WTC11 (cell line): Measurements from ENCODE around the gene TMEM95. TPM values are rescaled to one million over a fixed set of nuclear protein-coding genes. Genes with fewer than 3 reads are reported as not detected.
A peak's percentile ranks its signal among the peaks of the same experiment; 100 is the strongest.

Source experiments
- ESRRA ChIP-seq: sonication (generic); formaldehyde crosslinking; IDR thresholded peaks from 2 replicates; pipeline ENCODE4 v1.8.1; 2022; ENCODE audit warnings: mild to moderate bottlenecking, missing genetic modification reagents, borderline replicate concordance
- FOXP1 ChIP-seq: sonication (generic); formaldehyde crosslinking; IDR thresholded peaks from 2 replicates; pipeline ENCODE4 v1.8.0; 2022; ENCODE audit warnings: missing genetic modification reagents, mild to moderate bottlenecking, moderate library complexity, borderline replicate concordance
- GABPB1 ChIP-seq: sonication (generic); formaldehyde crosslinking; IDR thresholded peaks from 2 replicates; pipeline ENCODE4 v1.8.1; 2023; ENCODE audit warnings: mild to moderate bottlenecking, missing genetic modification reagents
- KAT7 ChIP-seq: sonication (generic); formaldehyde crosslinking; IDR thresholded peaks from 2 replicates; pipeline ENCODE4 v1.8.1; 2023; ENCODE audit warnings: missing genetic modification reagents, mild to moderate bottlenecking, borderline replicate concordance
- MXD4 ChIP-seq: fragments of 250-450 bp; sonication (Bioruptor Pico); IDR thresholded peaks from 2 replicates; pipeline ENCODE4 v1.8.0; 2021; ENCODE audit warnings: mild to moderate bottlenecking, moderate library complexity, borderline replicate concordance
- NFATC4 ChIP-seq: fragments of 250-450 bp; sonication (Bioruptor Pico); IDR thresholded peaks from 2 replicates; pipeline ENCODE4 v1.9.0; 2021; ENCODE audit warnings: mild to moderate bottlenecking
- RELA ChIP-seq: sonication (generic); formaldehyde crosslinking; IDR thresholded peaks from 2 replicates; pipeline ENCODE4 v1.8.1; 2022; ENCODE audit warnings: missing genetic modification reagents, mild to moderate bottlenecking, borderline replicate concordance
- SMAD3 ChIP-seq: sonication (generic); formaldehyde crosslinking; IDR thresholded peaks from 2 replicates; pipeline ENCODE4 v1.8.0; 2022; ENCODE audit warnings: missing genetic modification reagents, mild to moderate bottlenecking, borderline replicate concordance
- ZNF121 ChIP-seq: sonication (generic); formaldehyde crosslinking; IDR thresholded peaks from 2 replicates; pipeline ENCODE4 v1.8.0; 2023; ENCODE audit warnings: missing genetic modification reagents
- ZNF138 ChIP-seq: sonication (generic); formaldehyde crosslinking; conservative IDR thresholded peaks from 2 replicates; pipeline ENCODE4 v1.8.1; 2022; ENCODE audit warnings: mild to moderate bottlenecking, moderate library complexity, missing genetic modification reagents
- ZNF263 ChIP-seq: sonication (generic); formaldehyde crosslinking; IDR thresholded peaks from 2 replicates; pipeline ENCODE4 v1.8.1; 2022; ENCODE audit warnings: low read depth, mild to moderate bottlenecking, moderate library complexity, missing genetic modification reagents
- ZNF317 ChIP-seq: sonication (generic); formaldehyde crosslinking; IDR thresholded peaks from 2 replicates; pipeline ENCODE4 v1.8.1; 2023; ENCODE audit warnings: low read depth, mild to moderate bottlenecking, moderate library complexity, missing genetic modification reagents, borderline replicate concordance
- ZNF396 ChIP-seq: fragments of 250-450 bp; sonication (Bioruptor Pico); IDR thresholded peaks from 2 replicates; pipeline ENCODE4 v1.8.0; 2021; ENCODE audit warnings: mild to moderate bottlenecking, moderate library complexity, borderline replicate concordance
- ZNF416 ChIP-seq: fragments of 250-450 bp; sonication (Bioruptor Pico); IDR thresholded peaks from 2 replicates; pipeline ENCODE4 v1.9.0; 2021; ENCODE audit warnings: mild to moderate bottlenecking, inconsistent platforms
- total RNA-seq: library from RNA; stranded (reverse); gene quantifications from 3 replicates; pipeline ENCODE4 v1.2.3, GENCODE V29; 2021
- TF ChIP-seq, protein P1 (sequence below): sonication (generic); formaldehyde crosslinking; IDR thresholded peaks from 2 replicates; pipeline ENCODE4 v1.8.0; 2022; ENCODE audit warnings: missing genetic modification reagents
- TF ChIP-seq, protein P2 (sequence below): sonication (generic); formaldehyde crosslinking; IDR thresholded peaks from 2 replicates; pipeline ENCODE4 v1.8.1; 2023; ENCODE audit warnings: mild to moderate bottlenecking, missing genetic modification reagents, moderate library complexity
- TF ChIP-seq, protein P3 (sequence below): sonication (generic); formaldehyde crosslinking; IDR thresholded peaks from 2 replicates; pipeline ENCODE4 v1.8.0; 2022; ENCODE audit warnings: mild to moderate bottlenecking, missing genetic modification reagents
- TF ChIP-seq, protein P4 (sequence below): fragments of 250-450 bp; sonication (Bioruptor Pico); IDR thresholded peaks from 2 replicates; pipeline ENCODE4 v1.9.0; 2021; ENCODE audit warnings: moderate library complexity, mild to moderate bottlenecking, inconsistent platforms, borderline replicate concordance
- TF ChIP-seq, protein P5 (sequence below): sonication (generic); formaldehyde crosslinking; IDR thresholded peaks from 2 replicates; pipeline ENCODE4 v1.8.1; 2023; ENCODE audit warnings: mild to moderate bottlenecking, missing genetic modification reagents, moderate library complexity

TMEM95 gene
- total RNA-seq, 1 experiment from 2014 or later, result not detected

DNA sequence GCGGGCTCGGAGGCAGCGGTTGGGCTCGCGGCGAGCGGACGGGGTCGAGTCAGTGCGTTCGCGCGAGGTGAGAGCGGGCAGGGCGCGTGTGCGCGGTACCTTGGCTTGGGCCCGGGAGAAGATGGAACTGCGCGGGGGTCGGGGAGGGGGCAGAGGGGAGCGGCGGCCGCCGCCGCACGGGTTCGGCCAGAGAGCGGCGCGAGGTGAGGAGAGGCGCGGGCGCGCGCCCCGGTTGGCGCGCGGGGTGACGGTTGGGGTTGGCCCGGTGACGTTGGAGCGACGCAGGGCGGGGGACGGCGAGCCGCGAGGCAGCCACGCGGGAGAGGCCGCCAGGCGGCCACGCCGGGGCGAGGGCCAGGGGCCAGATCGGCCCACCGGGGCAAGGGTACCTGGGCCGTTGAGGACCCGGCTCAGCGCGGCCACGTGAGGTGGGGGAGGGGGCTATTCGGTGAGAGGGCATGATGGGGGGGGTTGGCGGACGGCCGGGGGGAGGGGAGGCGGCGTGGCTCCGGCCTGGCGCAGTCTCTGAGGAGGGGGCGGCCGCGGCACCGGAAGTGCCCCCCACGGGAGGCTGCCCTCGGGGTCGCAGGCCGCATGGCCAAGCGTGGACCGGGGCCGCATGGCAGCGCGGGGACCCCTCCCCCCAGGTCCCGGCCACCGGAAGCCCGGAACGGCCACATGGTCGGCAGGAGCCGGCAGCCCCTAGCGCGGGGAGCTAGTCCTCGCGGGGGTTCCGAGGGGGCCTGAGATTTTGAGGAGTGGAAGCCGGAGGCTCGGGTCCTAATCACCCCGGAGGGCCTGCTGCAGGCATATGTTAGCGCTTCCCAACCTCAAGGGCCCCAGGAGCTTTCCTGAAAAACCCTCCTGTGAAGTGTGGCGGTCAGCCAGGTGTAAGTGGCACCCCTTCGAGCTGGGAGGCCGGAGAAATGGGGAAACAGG lies 47.0 kb upstream of the TMEM95 start (continued):
- TF ChIP-seq, protein P1, sequence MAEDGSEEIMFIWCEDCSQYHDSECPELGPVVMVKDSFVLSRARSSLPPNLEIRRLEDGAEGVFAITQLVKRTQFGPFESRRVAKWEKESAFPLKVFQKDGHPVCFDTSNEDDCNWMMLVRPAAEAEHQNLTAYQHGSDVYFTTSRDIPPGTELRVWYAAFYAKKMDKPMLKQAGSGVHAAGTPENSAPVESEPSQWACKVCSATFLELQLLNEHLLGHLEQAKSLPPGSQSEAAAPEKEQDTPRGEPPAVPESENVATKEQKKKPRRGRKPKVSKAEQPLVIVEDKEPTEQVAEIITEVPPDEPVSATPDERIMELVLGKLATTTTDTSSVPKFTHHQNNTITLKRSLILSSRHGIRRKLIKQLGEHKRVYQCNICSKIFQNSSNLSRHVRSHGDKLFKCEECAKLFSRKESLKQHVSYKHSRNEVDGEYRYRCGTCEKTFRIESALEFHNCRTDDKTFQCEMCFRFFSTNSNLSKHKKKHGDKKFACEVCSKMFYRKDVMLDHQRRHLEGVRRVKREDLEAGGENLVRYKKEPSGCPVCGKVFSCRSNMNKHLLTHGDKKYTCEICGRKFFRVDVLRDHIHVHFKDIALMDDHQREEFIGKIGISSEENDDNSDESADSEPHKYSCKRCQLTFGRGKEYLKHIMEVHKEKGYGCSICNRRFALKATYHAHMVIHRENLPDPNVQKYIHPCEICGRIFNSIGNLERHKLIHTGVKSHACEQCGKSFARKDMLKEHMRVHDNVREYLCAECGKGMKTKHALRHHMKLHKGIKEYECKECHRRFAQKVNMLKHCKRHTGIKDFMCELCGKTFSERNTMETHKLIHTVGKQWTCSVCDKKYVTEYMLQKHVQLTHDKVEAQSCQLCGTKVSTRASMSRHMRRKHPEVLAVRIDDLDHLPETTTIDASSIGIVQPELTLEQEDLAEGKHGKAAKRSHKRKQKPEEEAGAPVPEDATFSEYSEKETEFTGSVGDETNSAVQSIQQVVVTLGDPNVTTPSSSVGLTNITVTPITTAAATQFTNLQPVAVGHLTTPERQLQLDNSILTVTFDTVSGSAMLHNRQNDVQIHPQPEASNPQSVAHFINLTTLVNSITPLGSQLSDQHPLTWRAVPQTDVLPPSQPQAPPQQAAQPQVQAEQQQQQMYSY (CRISPR knock-in tag), result no peak; the same call in 1 of the 2 replicates
- TF ChIP-seq, protein P2, sequence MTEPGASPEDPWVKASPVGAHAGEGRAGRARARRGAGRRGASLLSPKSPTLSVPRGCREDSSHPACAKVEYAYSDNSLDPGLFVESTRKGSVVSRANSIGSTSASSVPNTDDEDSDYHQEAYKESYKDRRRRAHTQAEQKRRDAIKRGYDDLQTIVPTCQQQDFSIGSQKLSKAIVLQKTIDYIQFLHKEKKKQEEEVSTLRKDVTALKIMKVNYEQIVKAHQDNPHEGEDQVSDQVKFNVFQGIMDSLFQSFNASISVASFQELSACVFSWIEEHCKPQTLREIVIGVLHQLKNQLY (CRISPR knock-in tag), result peak; percentile 13; the same call in 1 of the 2 replicates
- TF ChIP-seq ZNF263 (CRISPR knock-in tag) (0 out of 2 replicates have a peak, but pooled peaks have one; percentile 26), MXD4 (CRISPR knock-in tag) (no peak), RELA (0 out of 2 replicates have a peak, but pooled peaks have one; percentile 53), FOXP1 (CRISPR knock-in tag) (peak; percentile 13), ZNF138 (CRISPR knock-in tag) (no peak), ZNF121 (CRISPR knock-in tag) (no peak), ZNF416 (CRISPR knock-in tag) (0 out of 2 replicates have a peak, but pooled peaks have one; percentile 41), NFATC4 (CRISPR knock-in tag) (no peak), ESRRA (CRISPR knock-in tag) (peak; percentile 71; the same call in 1 of the 2 replicates), GABPB1 (CRISPR knock-in tag) (peak; percentile 41), KAT7 (CRISPR knock-in tag) (peak; percentile 96; the same call in 1 of the 2 replicates), ZNF396 (CRISPR knock-in tag) (no peak), SMAD3 (CRISPR knock-in tag) (peak; percentile 35; the same call in 1 of the 2 replicates), ZNF317 (CRISPR knock-in tag) (peak; percentile 30; the same call in 1 of the 2 replicates)
- TF ChIP-seq, protein P3, sequence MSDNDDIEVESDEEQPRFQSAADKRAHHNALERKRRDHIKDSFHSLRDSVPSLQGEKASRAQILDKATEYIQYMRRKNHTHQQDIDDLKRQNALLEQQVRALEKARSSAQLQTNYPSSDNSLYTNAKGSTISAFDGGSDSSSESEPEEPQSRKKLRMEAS (CRISPR knock-in tag), result peak; percentile 94
- TF ChIP-seq, protein P4, sequence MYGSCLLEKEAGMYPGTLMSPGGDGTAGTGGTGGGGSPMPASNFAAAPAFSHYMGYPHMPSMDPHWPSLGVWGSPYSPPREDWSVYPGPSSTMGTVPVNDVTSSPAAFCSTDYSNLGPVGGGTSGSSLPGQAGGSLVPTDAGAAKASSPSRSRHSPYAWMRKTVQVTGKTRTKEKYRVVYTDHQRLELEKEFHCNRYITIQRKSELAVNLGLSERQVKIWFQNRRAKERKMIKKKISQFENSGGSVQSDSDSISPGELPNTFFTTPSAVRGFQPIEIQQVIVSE (CRISPR knock-in tag), result no peak
- TF ChIP-seq, protein P5, sequence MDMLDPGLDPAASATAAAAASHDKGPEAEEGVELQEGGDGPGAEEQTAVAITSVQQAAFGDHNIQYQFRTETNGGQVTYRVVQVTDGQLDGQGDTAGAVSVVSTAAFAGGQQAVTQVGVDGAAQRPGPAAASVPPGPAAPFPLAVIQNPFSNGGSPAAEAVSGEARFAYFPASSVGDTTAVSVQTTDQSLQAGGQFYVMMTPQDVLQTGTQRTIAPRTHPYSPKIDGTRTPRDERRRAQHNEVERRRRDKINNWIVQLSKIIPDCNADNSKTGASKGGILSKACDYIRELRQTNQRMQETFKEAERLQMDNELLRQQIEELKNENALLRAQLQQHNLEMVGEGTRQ, result peak; percentile 59
